Right atrium auricular region (tissue), 2 donors: ENCODE data around the gene TRERF1. TPM values are rescaled to one million over a fixed set of nuclear protein-coding genes. Genes with fewer than 3 reads are reported as not detected.
A peak's percentile ranks its signal among the peaks of the same experiment; 100 is the strongest.

Experiments used
- DNase-seq: peaks from one replicate; pipeline ENCODE4 v3.0.0-alpha.2; 2019; ENCODE audit warnings: low spot score
- H3K27ac ChIP-seq, 2 donors: fragments of 200-600 bp; sonication (generic); 1 replicate in 1 of 2; 2 replicates in 1 of 2; pipeline ENCODE4 v1.5.1; 2016 to 2019
- H3K27me3 ChIP-seq, 2 donors: fragments of 200-600 bp; sonication (generic); one replicate each; pipeline versions ENCODE4 v1.5.1 to v1.6.0; 2017 to 2019
- H3K36me3 ChIP-seq: fragments of 200-600 bp; sonication (generic); one replicate; pipeline ENCODE4 v1.5.1; 2016
- H3K4me1 ChIP-seq, 2 donors: fragments of 200-600 bp; sonication (generic); one replicate each; pipeline versions ENCODE4 v1.5.1 to v1.6.0; 2017 to 2019
- H3K4me3 ChIP-seq, 2 donors: fragments of 200-600 bp; sonication (generic); 1 replicate in 1 of 2; 2 replicates in 1 of 2; pipeline ENCODE4 v1.5.1; 2017 to 2019; ENCODE audit warnings: mild to moderate bottlenecking in 1 of 2, moderate library complexity in 1 of 2
- H3K9me3 ChIP-seq, 2 donors: fragments of 200-600 bp; sonication (generic); one replicate each; pipeline ENCODE4 v1.5.1; 2019
- CTCF ChIP-seq, 2 donors: fragments of 200-600 bp; sonication (generic); IDR thresholded peaks; one replicate each; pipeline ENCODE4 v1.5.1; 2019; ENCODE audit warnings: antibody characterized with exemption in 2 of 2
- total RNA-seq, 2 donors: library from RNA; depleted of rRNA; stranded (reverse); fragments of >200 nt; gene quantifications; one replicate each; pipeline ENCODE4 v1.1.0, GENCODE V29; 2016

The TRERF1 gene
- total RNA-seq, 2 donors from 2014 or later: 1.9 to 2.5 TPM

- Histone ChIP-seq H3K4me3 (no peak overlapping the region), H3K27ac (no peak overlapping the region)
- DNase-seq: no peak
Measured at GRCh38 chr6:42260972-42261371, 190.8 kb downstream of the TRERF1 start.

GRCh38 chr6:42260396-42260888, 191.3 kb downstream of the TRERF1 start:
- no peak for DNase-seq
- peaks cover 0 to 16% of the 10 kb centered on the region in 2 donors for H3K4me1 ChIP-seq
- TF ChIP-seq CTCF (IDR thresholded peaks at IDR 0.05): no peak
- no peaks in the 10 kb centered on the region for H3K9me3 ChIP-seq
- no peak overlapping the region for H3K4me3 ChIP-seq
- no peaks in the 10 kb centered on the region for H3K27me3 ChIP-seq
- H3K27ac ChIP-seq: no peak overlapping the region
- H3K36me3 ChIP-seq: no peaks in the 10 kb centered on the region

More at GRCh38 chr6:42260972-42261371, 190.8 kb downstream of the TRERF1 start:
- Histone ChIP-seq H3K4me1 (peaks cover 0 to 16% of the 10 kb centered on the region in 2 donors), H3K27me3 (no peaks in the 10 kb centered on the region), H3K36me3 (no peaks in the 10 kb centered on the region), H3K9me3 (no peaks in the 10 kb centered on the region)
- TF ChIP-seq CTCF (IDR thresholded peaks at IDR 0.05): peak; percentile 46 to 74

- Histone ChIP-seq H3K4me3 (no peak overlapping the region), H3K27ac (no peak overlapping the region), H3K9me3 (no peaks in the 10 kb centered on the region), H3K4me1 (peaks cover 0 to 16% of the 10 kb centered on the region in 2 donors), H3K36me3 (no peaks in the 10 kb centered on the region), H3K27me3 (no peaks in the 10 kb centered on the region)
- no peak for TF ChIP-seq CTCF (IDR thresholded peaks at IDR 0.05)
- no peak for DNase-seq
Measured at GRCh38 chr6:42259841-42260395, 191.8 kb downstream of the TRERF1 start.

GRCh38 chr6:42259286-42259685, 192.4 kb downstream of the TRERF1 start:
- H3K9me3 ChIP-seq: no peaks in the 10 kb centered on the region
- H3K4me1 ChIP-seq: peaks cover 0 to 16% of the 10 kb centered on the region in 2 donors
- H3K27ac ChIP-seq: no peak overlapping the region
- TF ChIP-seq CTCF (IDR thresholded peaks at IDR 0.05): no peak
- no peaks in the 10 kb centered on the region for H3K36me3 ChIP-seq
- DNase-seq: no peak
- H3K27me3 ChIP-seq: no peaks in the 10 kb centered on the region
- no peak overlapping the region for H3K4me3 ChIP-seq

GRCh38 chr6:42257614-42258013, 194.1 kb downstream of the TRERF1 start:
- Histone ChIP-seq H3K4me1 (peaks cover 0 to 22% of the 10 kb centered on the region in 2 donors), H3K36me3 (no peaks in the 10 kb centered on the region), H3K27ac (no peak overlapping the region), H3K27me3 (no peaks in the 10 kb centered on the region), H3K9me3 (no peaks in the 10 kb centered on the region), H3K4me3 (no peak overlapping the region)
- TF ChIP-seq CTCF (IDR thresholded peaks at IDR 0.05): no peak
- DNase-seq: no peak

GRCh38 chr6:42257063-42257462, 194.7 kb downstream of the TRERF1 start:
- Histone ChIP-seq H3K27ac (no peak overlapping the region), H3K4me3 (no peak overlapping the region), H3K27me3 (no peaks in the 10 kb centered on the region), H3K4me1 (peaks cover 0 to 27% of the 10 kb centered on the region in 2 donors), H3K36me3 (no peaks in the 10 kb centered on the region), H3K9me3 (no peaks in the 10 kb centered on the region)
- DNase-seq: no peak
- no peak for TF ChIP-seq CTCF (IDR thresholded peaks at IDR 0.05)
